ENCODE measurements around the gene LRRTM4.
"Not testable (repeated sequence)": the region's sequence is repeated elsewhere in the genome, so short reads cannot be mapped to it uniquely, and the experiment has no call there.

Gene LRRTM4

DNA sequence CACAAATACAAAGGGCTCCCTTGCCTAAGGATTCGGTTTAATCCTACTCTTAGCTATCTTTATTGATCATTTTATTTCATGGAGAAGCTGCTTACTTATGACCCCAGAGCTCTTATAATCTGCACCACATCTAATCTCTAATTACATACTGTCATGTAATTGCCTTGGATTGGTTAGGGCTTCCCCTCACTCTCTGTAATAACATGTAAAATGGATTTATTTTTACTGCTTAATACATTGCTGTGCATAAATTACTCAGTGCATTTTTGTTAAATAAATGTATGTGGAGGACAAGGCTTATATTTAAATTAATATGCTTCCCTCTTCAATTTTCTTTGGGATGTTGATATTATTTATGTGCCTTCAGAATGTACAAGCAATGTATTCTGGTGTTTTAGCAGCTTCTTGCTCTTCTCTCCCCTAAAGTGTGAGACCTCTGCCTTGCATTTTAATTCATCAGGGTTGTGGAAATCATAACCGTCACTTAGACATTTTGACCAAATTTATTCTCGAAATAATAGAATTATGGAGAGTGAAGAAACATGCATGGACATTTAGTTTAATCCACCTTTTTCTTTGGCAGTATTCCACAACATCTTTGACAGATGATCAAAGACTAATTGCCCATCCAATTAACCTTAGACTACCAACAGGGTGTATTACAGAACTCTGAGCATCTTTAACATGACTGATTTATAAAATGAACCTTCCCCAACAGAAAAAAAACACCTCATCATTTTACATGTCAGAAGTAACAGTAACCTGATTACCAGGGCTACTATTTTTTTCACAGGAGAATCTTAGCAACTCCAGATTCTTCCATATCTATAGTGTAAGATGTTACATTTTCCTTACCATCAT lies 692.6 kb downstream of the LRRTM4 start:
- no peak for DNase-seq

DNA sequence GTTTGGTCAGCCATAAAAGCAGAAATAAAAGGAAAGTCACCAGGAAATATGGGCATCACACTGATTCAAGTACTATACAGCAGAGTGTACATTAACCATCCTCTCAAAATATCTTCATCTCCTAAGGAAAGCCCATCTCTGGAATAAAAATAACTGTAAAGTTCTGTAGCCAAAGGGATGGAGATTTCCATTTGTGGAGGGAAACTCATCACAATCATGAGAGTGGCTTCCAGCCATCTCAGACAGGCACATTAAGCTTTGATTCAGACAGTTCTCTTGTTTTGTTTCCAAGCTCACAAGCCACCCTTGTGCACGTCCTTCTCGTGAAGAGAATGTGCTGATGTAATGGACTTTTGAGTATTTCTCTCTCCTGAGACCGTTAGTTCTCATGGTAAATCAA lies 695.5 kb downstream of the LRRTM4 start:
- DNase-seq = no peak

DNA sequence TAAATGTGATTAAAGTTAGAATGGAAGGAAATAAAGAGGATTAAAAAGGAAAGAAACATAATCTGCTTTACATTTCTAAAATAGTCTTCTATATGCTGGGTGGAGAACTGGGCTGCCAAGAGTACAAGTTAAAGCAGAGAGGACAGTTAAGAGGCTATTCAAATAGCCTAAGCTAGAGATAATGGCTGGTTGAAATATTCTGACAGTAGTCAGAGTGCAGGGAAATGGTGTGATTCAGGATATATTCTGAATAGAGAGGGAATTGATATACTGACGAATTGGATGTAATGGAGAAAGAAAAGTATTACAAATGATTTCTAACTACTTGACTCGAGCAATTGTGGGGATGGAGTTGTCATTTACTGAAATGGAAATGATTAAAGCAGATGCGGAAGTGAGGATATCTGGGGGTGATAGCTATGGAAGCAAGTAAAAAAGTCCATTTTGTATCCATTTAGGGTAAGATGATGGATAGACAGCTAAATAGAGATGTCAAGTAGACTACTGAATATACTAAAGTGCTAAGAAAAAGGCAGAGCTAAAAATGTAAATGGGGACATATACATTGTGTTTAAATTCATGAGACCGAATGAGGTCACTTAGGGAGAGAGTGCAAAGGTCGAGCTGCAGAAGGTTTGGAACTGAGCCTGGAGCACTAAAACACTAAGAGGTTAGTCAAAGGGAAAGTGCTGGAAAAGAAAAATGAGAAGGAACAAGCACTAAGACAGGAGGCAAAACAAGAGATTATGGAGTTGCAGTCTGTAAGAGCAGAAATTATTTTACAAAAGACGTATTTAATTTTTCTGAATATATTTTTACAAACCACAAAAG lies 696.8 kb downstream of the LRRTM4 start:
- DNase-seq = no peak

DNA sequence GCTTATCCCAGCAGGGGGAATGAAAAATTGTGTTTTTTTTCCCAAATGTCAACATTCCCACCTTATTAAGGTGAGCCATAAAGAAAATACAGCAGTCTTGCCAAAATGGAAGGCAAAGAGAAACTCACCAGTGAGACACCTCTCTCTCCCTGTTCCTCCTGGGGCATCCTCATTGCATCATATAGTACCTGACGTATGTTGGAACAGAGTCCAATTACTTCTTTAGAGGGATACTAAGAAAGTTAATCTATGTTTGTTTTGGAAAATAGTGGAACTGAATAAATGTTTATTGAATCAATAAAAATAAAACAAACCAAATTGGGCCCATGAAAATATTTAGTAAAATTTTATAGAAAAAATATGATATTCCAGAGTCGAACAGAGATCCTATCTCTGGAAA lies 700.4 kb downstream of the LRRTM4 start:
- no peak for DNase-seq

DNA sequence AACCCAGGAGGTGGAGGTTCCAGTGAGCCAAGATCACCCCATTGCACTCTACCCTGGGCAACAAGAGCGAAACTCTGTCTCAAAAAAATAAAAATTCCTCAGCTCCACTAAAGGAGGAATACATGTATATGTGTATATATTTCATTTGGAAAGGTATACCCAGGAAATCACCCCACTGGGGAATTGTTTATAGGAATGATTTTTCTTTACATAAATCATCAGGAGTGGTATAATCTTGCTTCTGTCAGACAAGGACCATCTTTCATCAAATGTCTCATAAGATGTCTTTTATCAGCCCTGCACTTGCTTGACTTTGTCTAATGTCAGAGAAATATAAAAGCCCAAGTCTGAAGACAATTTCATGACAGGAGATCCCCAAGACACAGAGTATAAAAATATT lies 709.1 kb downstream of the LRRTM4 start:
- no peak for DNase-seq

DNA sequence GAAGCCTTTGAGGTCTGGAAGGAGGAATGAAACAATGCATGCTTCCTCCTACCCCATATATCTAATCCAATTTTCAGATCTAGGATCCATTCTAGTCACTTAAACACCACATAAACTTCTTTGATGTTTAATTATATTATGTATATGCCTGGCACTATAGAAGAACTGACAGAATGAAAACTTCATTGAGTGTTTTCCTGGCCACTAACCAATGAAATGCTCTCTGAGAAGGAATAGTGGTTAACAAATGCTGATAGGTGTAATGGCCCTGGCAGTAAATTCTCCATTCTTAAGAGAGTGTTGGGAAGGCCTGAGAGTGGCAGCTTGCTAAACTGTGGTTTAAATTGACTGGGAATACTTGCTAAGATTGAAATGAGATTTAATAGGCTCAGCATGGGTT lies 710.0 kb downstream of the LRRTM4 start:
- DNase-seq = no peak

DNA sequence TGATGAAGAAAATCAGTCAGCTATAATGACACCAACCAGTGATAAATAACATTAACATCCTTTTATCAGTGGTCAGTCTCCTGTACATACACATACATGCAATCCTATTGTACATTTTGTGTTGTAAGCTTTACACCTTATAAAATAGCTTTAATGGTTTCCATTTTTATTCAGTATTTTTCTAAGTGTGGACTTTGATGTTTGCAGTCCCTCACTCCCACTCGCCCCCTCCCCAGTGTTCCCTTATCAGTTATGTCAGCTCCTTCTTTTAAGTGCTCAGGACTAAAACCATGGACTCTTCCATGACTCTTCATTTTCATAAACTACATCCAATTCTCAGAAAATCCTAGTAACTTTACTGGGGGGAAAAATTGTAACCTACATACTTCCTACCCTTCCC lies 713.0 kb downstream of the LRRTM4 start:
- DNase-seq = no peak

DNA sequence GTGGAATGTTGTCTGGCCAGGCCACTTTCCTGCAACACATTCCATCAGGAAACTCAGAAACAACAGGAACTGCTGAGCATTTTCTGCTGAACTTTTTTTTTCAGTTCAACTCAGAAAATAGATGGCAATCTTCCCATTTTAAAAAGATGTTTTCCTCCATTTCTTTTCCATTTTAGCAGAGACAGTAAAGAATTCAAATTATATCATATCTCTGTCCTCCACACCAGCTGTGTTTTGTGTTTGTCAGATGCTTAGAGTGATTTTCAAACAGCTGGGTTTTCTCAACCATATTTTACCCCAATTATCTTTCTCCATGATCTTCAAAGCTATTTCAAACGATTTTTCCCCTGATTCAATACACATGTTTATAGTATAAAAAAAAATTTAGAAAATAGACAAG lies 713.4 kb downstream of the LRRTM4 start:
- DNase-seq = no peak

DNA sequence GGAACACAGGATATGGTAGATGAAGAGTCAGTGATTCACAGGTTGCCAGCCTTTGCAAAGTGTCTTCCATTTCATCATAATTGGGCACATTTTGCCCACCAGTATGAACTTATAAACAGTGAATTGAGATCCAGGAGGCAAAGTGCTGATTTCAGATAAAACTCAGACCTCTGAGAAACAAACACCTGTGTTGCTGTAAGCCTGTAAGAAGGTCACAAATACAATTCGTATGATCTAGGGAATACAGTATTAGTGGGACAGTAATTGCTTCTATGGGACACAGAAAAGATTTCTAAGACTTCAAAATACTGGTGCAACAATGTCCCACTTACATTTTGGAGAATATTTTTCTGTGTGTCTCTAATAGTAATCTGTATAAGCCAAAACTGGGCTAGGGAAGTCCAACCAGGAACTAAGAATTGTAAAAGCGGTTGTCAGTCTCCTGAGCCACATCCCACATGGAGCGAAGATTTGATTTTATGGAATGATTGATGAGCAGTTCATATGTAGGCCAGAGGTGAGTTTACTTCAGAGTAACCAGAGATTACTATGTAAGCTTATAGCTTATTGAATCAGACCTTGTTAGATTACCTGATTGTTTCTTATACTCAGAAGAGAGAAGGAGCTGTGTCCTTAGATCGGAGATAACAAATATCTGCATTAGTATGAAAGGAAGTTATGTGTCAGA lies 728.4 kb downstream of the LRRTM4 start:
- DNase-seq = no peak

DNA sequence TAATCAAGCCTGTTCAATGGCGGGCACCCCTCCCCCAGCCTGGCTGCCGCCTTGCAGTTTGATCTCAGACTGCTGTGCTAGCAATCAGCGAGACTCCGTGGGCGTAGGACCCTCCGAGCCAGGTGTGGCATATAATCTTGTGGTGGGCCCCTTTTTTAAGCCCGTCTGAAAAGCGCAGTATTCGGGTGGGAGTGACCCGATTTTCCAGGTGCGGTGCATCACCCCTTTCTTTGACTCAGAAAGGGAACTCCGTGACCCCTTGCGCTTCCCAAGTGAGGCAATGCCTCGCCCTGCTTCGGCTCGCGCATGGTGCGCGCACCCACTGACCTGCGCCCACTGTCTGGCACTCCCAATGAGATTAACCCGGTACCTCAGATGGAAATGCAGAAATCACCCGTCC lies 740.9 kb downstream of the LRRTM4 start:
- DNase-seq = not testable (repeated sequence)

DNA sequence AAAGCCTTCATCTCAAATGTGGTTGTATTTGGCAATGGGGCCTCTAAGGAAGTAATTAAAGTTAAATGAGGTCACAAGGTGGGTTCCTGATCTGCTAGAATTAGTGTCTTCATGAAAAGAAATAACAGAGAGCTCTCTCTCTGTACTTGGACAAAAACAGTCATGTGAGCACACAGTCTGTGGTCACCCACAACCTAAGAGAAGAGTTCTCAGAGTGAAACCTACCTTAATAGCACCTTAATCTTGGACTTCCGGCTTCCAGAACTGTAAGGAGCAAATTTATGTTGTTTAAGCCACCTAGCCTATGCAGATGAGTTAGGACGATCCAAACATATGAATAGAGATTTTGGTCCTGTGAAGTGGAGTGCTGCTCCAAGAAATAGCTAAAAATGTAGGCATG lies 758.9 kb downstream of the LRRTM4 start:
- DNase-seq = no peak

DNA sequence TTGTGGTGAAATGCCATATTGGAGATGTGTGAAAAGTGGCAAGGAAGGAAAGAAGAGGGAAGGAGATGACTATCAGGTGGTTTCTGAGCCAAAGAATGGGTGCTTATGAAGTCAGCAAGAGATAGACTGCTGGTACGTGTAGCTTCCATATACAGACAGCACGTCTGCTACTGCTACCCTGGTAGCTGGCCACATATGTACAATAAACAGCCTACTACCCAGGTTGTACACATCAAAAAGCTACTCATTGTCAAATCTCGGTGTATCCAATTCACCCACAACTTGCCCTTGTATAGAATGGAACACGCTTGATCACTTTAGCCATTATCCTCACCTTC lies 761.8 kb downstream of the LRRTM4 start:
- no peak for DNase-seq

DNA sequence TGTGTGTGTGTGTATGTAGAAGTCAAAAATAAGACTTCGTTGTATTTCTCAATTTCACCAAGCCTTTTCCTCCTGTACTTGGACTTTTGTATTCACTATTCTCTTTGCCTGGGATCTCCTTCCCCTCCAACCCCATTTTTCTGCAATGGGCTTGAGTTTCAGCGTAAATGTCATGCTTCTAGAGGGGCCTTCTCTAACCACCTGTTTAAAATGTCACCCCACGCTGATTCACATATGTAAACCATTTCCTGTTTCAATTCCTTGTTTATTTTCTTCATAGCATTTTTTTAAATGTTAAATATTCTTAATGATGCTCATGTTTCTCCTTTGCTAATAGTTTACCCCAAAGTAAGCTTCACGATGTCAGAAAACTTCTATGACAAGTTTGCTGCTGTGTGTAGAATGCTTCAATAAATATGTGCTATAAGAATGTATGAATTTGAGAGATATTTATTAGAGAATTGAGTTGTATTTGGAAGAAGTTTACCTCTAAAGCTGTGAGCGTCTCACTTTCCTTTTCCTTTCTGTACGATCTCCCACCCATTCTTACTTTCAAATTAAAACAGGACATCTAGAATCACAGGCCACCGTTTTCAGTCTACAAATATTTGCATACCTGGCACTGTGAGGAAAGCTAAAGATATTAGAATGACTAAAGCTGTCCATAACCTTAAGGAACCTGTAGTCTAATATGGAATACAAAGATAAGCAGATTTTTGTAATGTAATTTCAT lies 762.4 kb downstream of the LRRTM4 start:
- no peak for DNase-seq

DNA sequence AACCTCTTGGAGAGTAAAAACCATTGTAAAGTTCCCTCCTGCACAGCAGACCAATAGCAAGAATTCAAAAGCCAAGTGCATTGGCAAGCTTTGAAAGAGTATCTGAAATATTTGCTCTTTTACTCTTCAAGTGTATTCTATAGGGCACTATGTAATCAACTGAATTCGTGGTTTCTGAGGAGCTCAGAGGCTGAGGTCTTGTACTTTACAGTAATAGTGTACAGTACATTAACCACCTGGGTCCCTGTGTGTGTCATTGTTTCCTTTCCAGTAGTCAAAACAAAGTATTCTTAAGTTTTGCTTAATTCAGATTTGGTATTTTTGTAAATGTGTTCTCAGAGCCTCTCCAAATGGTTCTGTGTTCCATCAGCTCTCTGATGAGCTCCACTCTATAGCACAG lies 769.7 kb downstream of the LRRTM4 start:
- no peak for DNase-seq

DNA sequence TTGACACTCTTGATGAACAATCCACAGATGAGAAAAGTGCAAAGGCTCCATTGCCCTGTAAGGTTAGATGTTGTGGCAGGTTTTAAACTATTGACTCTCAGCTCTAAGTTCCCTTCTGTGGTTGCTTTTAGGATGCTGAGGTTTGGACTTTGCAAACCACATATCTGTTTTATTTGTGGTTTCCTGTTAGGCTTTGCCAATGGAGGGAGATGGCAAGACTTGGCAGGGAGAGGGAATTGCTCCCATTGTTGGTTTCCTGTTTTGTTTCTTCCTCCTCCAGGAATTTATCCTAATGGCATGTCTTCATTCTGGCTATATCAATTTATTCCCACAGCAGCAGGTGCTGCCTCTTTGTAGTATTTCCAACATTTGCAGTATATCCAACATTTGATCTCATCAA lies 772.3 kb downstream of the LRRTM4 start:
- no peak for DNase-seq

DNA sequence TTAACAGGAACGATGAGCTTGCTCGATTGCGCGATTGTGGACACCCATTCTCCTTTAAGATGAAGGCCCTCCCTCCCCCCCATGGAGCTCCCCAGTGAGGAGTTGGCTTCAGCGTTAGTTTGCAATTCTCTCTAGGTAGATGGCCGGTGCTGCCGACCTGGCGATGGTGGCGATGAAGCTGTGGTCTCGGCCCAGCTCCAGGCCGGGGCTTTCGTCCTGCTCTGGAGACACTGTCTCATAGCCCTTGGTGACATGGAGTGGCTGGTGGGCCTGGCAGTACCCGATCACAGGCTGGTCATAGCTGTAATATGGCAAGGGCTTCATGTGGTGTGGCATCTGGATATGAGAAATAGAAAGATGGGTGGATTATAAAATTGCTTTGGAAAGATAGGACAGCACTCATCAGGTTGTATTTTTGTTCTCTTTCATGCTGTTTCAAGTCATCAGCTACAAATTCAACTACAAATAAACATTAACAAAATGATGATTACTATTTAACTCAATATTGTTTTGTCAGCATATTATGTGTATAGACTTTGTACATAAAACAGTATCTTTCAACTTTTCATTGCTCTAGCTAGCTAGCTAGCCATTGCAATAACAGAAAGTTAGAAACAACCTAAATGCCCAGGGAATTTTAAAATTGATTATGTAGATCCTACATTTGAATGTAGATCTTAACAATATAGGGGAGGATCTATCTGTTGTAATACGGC lies 773.4 kb downstream of the LRRTM4 start:
- no peak for DNase-seq

DNA sequence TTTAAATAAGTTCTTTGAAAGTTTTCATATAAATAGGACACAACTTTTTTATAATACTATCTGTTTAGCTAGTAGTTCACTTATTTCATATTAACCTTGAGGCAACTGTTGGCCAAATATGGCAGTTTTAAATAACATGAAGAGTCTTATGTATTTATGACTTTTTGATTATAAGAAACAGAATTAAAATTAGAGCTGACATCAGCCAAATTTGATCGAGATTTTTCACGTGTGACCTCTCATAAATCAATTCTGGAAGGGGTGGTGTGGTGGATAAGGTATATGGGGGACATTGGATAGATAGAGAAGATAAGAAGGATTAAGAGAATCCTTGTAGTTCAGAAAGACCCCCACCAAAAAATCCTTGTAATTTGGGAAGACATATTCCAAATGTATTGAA lies 776.6 kb downstream of the LRRTM4 start:
- no peak for DNase-seq

DNA sequence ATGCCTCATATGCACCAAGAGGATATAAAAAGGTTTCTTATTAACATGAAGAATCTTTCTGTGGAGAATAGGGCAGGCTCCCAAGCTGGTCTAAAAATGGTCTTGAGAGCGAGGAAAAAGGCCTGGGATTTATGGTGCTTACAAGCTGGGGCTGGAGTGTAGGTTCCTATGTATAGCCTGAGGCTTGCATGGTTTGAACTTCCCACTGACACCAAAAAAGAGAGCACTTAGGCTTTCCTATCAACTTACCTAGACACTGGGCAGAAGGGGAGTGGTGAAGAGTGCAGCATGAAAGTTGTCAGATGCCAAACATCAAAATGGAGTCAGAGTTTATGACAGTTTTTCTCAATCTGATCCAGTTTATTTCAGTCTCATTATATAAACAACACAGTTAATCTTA lies 784.6 kb downstream of the LRRTM4 start:
- no peak for DNase-seq

DNA sequence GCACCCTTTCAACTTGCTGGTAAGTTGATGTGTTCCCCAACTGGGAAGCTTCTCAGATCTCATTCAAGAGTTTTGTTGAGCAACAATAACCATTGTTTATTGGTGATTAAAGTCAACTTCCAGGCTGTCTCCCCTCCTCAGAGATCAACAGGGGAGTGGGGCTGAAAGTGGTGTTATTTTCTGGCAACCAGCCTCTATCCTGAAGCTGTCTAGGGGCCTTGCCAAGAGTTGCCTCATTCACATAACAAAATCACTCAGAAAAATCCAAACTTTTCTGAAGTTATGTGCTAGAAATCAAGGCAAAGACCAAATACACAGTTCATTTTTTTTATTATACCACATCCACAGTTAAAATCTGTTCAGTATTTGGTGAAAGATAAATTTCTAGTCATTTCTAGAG lies 788.4 kb downstream of the LRRTM4 start:
- DNase-seq = no peak

DNA sequence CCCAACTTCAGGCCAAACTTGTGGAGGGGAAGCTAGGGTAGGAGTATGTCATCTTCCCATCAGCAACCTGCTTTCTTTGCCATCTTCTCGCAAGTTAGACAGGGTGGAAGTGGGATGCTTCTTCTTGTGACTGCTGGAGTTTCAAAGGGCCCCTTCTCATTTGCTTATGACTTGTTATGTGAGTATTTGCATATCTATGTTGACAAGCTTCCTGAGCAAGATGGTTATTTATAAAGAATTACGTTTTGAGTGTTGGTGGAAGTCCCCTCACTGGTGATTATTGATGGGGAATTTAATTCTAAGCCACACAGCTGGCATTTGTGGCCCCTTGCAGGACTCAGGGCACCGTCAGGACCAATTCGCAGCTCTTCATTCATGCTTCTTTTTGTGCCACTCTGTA lies 791.0 kb downstream of the LRRTM4 start:
- DNase-seq = no peak

DNA sequence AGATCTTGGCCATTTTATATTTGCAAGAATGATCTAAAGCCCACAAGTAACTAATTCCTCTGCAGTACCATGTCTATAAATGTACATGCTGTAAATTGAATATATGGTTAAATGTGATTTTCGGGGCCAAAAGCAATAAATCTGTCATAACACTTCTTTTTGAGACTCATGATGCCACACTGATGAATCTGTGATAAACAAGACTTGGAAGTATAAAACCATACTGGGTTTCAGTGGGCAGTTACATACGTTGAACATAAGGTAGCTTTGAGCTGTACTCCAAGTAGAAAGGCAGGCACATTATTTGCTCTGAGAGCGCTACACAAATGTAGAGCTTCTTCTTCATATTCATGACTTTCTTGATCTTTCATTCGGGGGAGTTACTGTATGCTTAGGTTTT lies 792.2 kb downstream of the LRRTM4 start:
- no peak for DNase-seq

DNA sequence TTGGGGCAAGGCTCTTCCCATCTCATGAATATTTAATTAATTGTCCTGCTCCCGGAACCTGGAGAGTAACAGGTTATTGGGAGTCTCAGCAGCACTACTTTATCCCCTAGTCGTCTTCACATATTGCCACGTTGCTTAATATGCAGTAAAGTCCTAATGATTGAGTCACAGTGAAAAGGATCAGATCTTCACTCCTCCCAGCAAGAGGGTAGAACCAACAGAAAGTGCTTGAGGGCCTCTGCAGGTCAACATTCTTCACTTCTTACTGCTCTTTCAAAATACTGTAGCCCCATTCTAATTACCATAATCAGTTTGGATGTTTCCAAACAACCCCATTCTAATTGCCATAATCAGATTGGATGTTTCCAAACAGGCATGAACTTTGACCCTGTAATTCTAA lies 801.0 kb downstream of the LRRTM4 start:
- DNase-seq = no peak

All from T-helper 9 cell (primary cell).